Stimulated activated CD8-positive, alpha-beta memory T cell treated with anti-CD3 and anti-CD28 coated beads, Interleukin-12 subunit alpha, Interleukin-12 subunit beta, amount 100 ng/mL, for 1 hour (primary cell): ENCODE data around the gene ATP8B3.

Experiments
- DNase-seq: peaks from one replicate; pipeline ENCODE4 v3.0.0-alpha.2; 2020; ENCODE audit warnings: low read depth

Gene ATP8B3

DNA sequence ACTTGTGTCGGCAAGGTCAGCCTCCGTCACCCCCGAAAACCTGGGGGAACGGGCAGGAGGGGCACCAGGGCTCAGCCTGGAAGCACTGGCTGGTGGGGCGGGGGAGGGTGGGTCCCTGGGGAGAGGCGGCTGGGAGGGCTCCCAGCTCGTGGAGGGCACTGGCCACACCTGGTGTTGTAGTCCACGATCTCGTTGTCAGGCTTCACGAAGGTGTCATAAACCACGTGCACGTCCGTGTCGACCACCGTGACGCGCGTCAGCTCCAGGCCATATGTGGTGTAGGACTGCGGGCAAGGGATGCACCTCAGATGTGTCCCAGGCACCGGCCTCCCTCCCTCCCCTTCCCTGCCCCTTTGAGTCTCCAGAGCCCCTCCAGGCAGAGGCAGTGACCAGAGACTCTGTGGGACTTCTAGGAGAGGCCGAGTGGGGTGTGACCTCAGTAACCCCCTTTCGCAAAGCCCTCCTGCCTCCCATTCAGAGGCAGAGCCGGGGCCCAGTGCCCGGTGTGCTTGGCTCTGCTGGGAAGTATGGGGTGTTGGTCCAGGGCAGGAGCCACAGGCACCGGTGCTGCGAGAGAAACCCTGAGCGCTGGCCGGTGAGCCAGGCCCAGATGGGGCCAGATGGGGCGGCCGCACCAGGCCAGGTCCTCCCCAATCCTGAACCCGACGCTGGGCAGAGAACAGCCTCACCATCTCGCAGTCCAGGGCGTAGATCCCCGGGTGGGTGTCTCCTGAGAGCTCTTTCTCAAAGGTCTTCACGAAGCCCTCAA lies 4.6 kb upstream of the ATP8B3 start:
- DNase-seq: no peak

GRCh38 chr19:1815605-1816529 lies 3.8 kb upstream of the ATP8B3 start:
- no peak for DNase-seq

DNA sequence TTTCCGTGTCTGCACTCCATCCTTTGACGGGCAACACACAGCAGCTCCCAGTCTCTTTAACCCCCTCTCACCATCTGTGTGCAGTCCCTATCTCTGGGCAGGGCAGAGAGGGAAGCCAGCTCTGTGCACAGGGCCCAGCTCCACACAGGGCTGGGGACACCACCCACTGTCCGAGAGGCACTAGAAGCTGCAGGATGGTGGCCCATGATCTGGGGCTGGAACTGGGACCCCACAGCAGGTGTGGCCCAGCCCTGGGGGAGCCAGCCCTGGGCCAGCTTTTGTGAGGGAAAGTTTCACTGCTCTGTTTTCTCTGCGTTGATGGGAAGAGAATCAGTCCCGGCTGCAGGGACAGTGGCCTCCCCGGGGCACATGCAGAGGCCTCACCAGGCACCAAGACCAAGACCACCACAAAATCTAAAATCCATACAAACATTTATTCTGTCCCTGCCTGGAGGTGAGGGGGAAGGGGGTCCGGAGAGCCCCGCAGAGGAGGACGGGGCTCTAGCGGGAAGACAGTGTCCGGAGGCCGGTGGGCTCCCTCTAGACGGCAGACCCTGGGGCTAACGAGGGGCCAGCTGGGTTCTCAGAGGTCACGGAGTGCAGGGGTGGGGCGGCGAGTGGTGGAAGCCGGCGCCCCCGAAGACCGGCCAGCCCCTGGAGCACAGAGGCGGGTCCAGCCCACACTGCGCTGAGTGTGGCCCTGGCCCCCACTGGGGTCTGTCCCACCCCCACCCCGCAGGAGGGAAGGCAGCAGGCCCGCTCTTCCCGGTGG lies 2.9 kb upstream of the ATP8B3 start:
- no peak for DNase-seq

GRCh38 chr19:1814391-1814790 lies 2.3 kb upstream of the ATP8B3 start:
- no peak for DNase-seq

- no peak for DNase-seq
Observed at GRCh38 chr19:1813192-1814182, 1.4 kb upstream of the ATP8B3 start.

DNA sequence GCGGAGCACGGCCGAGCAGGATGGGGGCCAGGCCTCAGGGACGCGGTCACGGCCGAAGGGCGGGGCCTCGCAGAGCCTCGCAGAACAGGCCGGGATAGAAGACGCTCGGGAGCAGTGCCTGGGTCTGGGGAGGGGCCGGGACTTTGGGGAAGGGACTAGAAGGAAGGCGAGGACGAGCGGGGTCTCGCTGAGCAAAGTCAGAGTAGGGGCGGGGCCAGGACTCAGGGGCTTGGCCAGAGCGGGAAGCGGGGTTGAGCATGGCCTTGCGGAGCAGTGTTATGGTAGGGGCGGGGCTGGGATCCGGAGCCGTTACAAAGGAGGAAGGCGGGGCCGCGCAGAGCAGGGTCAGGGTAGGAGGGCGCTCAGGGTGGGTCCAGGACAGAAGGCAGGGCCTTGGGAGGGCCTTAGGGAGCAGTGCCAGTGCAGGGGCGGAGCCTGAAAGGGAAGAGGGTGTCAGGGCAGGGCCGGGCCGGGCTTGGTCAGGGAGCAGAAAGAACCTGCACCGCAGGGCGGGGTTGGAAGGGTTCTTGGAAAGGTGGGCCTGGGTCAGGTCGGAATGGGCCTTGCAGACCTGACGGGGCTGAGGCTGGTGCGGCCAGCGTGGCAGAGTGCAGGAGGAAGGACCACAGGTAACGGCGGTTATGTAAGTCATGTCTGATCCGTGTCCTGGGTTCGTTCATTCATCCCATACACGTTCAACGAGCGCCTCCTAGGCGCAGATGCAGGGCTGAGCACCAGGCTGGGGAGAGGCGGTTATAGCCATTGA lies 533 bp upstream of the ATP8B3 start:
- peak; percentile 64 for DNase-seq

DNA sequence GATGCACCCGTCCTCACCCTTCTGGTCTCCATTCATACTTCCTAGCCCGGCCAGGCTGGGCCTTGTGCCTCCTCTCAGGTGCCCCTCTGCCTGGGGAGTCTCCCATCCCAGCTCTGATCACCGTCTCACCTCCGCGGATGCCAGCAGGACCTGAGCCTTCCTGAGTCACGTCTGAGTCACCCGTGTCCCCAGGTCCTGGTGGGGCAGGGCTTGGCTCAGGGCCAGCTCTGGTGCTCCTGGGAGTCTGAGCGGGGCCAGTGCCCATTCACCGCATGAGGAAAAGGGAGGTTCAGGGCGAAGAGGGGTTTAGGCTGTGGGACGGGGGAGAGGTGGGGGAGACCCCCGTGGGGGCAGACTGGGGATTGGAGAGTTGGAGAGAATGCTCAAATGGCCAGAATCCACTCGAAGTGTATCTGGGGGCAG lies 593 bp downstream of the ATP8B3 start:
- DNase-seq: peak; percentile 17

GRCh38 chr19:1810439-1811160 lies 1.5 kb downstream of the ATP8B3 start:
- no peak for DNase-seq

DNA sequence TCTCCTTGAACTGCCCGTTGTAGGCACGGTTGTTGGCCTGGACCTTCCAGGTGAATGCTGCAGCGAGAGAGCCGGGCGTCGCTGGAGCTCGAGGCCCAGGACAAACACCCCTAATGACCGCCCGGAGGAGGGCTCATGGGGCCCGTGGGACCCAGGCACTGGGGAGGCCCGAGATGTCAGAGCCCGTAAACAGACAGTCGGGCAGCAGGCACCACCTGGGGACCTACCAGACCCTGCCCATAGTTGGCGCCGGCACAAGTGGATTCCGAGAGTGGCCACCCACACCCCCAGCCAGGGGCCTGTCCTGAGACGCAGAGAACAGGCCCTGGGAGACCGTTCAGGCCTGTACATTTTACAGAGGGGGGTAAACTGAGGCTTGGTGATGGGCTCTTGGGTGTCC lies 2.4 kb downstream of the ATP8B3 start:
- no peak for DNase-seq

- DNase-seq: no peak
Observed at GRCh38 chr19:1808395-1808731, 3.7 kb downstream of the ATP8B3 start.

- no peak for DNase-seq
Observed at GRCh38 chr19:1807695-1808394, 4.2 kb downstream of the ATP8B3 start.

DNA sequence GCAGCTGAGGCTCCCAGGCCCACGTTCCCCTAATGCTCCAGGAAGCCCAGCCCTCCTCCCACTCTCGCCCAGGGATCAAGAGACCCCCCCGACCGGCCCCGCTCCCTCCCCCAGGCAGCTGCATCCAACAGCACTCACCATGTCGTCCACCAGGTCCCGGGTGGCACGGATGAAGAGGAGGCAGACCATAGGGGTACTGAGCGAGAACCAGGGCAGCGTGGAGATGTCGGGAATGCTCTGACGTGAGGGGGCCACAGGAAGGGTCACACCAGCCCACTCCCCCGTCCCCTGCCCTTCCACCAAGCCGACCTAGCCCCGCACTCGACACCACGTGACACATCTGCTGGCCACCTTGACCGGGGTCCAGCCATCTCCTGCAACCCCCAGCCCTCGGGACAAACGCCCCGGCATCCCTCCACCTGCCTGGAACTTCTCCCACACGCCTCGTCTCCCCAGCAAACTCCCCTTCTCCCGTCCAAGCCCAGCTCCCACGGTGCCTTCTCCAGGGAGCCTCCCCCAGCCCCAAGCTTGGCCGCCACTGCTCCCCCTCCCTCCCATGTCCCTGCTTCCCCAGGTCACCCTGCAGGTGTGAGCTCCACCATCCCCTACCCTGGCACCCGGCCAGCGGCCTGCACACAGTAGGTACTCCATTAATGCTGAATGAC lies 4.9 kb downstream of the ATP8B3 start:
- no peak for DNase-seq

- no peak for DNase-seq
Observed at GRCh38 chr19:1806184-1807029, 5.7 kb downstream of the ATP8B3 start.

GRCh38 chr19:1805401-1806183 lies 6.5 kb downstream of the ATP8B3 start:
- no peak for DNase-seq

DNA sequence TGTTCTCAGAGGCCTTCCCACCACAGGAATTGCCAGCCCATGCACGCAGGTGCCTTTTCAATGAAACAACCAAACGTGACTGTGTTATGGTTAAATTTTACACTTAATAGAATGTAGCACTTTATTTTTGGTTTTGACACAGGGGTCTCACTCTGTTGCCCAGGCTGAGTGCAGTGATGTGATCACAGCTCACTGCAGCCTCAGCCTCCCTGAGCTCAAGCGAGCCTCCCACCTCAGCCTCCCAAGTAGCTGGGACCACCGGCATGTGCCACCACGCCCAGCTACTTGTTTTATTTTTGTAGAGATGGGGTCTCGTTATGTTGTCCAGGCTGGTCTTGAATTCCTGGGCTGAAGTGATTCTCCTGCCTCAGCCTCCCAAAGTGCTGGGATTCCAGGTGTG lies 7.2 kb downstream of the ATP8B3 start:
- DNase-seq: no peak

DNA sequence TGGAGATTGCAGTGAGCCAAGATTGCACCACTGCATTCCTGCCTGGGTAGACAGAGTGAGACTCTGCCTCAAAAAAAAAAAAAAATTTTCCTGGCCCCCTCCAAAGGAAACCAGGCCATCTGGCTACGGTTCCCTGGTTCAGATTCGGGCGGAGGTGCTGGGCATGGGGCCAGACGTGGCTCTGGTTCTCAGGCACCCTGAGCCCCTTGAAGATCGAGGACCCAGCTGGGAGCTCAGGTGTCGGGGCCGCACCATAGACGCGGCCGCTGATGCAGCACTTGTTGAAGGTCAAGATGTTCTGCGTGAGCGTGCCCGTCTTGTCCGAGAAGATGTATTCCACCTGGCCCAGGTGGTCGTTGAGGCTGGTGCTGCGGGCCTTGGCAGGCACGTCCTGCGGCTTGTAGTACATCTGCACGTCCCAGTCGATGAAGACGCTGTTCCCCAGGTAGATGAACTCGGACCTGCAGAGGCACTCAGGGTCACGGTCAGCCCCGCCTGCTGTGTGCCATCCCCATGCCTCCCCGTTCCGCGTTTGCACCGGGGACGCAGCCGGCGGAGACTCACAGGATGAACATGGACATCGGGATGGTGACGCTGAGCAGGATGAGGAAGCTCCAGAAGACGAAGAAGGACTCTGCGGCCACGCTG lies 12.3 kb downstream of the ATP8B3 start:
- DNase-seq: no peak
